ENCODE data around the gene STARD5. TPM values are rescaled to one million over a fixed set of nuclear protein-coding genes. Genes with fewer than 3 reads are reported as not detected.
"Not testable (repeated sequence)": the region's sequence is repeated elsewhere in the genome, so short reads cannot be mapped to it uniquely, and the experiment has no call there.

STARD5 gene
- total RNA-seq, 1 donor from 2014 or later, result 5.3 TPM

DNA sequence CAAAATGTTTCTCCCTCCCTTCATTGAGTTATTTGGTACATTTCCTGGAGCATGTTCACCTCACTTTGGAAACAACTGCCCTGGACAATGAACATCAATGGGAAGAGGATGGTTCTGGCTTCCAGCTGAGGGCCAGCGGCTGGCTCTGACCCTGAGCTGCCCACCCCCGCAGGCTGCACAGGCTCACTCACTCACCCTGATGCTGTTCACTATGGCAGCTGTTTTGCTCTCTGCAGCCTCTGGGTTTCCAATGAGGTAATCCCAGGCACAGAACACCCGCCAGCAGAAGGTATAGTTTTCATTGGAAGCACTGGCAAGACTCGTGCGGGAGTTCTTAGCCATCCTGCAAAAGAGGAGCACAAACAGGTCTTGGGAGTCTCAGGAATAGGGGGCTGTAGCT lies 32.3 kb upstream of the STARD5 start:
- Mint-ChIP-seq H3K9me3 (ENCODE audit: low read depth) (peaks cover 5% of the 10 kb centered on the region), H3K36me3 (ENCODE audit: low read depth) (peaks cover 4% of the 10 kb centered on the region), H3K4me3 (ENCODE audit: unreplicated experiment) (no peak overlapping the region)

GRCh38 chr15:81351651-81352050 lies 27.7 kb upstream of the STARD5 start:
- no peak for DNase-seq (ENCODE audit: low spot score)
- Mint-ChIP-seq H3K9me3 (ENCODE audit: low read depth) (no peaks in the 10 kb centered on the region), H3K27ac (ENCODE audit: unreplicated experiment) (no peak overlapping the region), H3K4me3 (ENCODE audit: unreplicated experiment) (no peak overlapping the region), H3K4me1 (ENCODE audit: low read depth) (no peaks in the 10 kb centered on the region), H3K36me3 (ENCODE audit: low read depth) (no peaks in the 10 kb centered on the region), H3K27me3 (ENCODE audit: low read depth) (peaks cover 8% of the 10 kb centered on the region)
- no peak for TF ChIP-seq CTCF (IDR thresholded peaks at IDR 0.05)

More for the DNA sequence above, 32.3 kb upstream of the STARD5 start:
- Mint-ChIP-seq H3K27me3 (ENCODE audit: low read depth) (peaks cover 18% of the 10 kb centered on the region), H3K27ac (ENCODE audit: unreplicated experiment) (no peak overlapping the region), H3K4me1 (ENCODE audit: low read depth) (no peaks in the 10 kb centered on the region)
- no peak for DNase-seq (ENCODE audit: low spot score)
- TF ChIP-seq CTCF (IDR thresholded peaks at IDR 0.05), result no peak

DNA sequence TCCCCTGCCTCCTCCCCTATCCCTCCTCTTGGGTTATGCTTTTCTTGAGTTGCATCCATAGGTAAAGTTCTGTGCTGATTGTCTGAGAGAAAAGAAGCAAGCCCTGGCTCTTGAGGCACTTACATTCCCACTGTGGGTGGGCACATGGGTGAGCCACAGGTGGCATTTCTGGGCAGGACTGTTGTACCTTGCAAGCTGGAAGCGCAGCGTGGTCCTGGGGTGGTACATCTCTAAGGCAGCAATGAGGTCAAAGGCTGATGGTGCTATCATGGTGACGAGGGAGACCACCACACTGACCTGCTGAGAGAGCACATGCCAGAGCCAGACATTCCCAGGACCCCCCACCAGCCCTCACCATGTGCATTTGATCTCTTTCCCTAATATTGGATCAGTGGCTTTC lies 25.3 kb upstream of the STARD5 start:
- H3K27me3 Mint-ChIP-seq (ENCODE audit: low read depth), result peaks cover 9% of the 10 kb centered on the region
- no peaks in the 10 kb centered on the region for H3K36me3 Mint-ChIP-seq (ENCODE audit: low read depth)
- no peaks in the 10 kb centered on the region for H3K4me1 Mint-ChIP-seq (ENCODE audit: low read depth)
- H3K27ac Mint-ChIP-seq (ENCODE audit: unreplicated experiment), result no peak overlapping the region
- TF ChIP-seq CTCF (IDR thresholded peaks at IDR 0.05), result no peak
- no peaks in the 10 kb centered on the region for H3K9me3 Mint-ChIP-seq (ENCODE audit: low read depth)
- no peak for DNase-seq (ENCODE audit: low spot score)
- H3K4me3 Mint-ChIP-seq (ENCODE audit: unreplicated experiment), result no peak overlapping the region

DNA sequence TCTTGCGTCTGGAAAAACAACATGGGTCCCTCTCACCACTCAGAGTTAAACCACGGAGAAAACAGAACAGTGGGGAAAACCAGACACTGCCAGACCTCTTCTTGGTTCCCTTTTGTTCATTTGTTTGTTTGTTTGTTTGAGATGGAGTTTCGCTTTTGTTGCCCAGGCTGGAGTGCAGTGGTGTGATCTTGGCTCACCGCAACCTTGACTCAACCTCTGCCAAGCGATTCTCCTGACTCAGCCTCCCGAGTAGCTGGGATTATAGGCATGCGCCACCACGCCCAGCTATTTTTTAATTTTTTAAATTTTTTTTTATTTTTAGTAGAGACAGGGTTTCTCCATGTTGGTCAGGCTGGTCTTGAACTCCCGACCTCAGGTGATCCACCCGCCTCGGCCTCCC lies 24.8 kb upstream of the STARD5 start:
- not testable (repeated sequence) for H3K4me1 Mint-ChIP-seq (ENCODE audit: low read depth); H3K9me3 Mint-ChIP-seq (ENCODE audit: low read depth); DNase-seq (ENCODE audit: low spot score); H3K36me3 Mint-ChIP-seq (ENCODE audit: low read depth); H3K27me3 Mint-ChIP-seq (ENCODE audit: low read depth); H3K4me3 Mint-ChIP-seq (ENCODE audit: unreplicated experiment); H3K27ac Mint-ChIP-seq (ENCODE audit: unreplicated experiment)

DNA sequence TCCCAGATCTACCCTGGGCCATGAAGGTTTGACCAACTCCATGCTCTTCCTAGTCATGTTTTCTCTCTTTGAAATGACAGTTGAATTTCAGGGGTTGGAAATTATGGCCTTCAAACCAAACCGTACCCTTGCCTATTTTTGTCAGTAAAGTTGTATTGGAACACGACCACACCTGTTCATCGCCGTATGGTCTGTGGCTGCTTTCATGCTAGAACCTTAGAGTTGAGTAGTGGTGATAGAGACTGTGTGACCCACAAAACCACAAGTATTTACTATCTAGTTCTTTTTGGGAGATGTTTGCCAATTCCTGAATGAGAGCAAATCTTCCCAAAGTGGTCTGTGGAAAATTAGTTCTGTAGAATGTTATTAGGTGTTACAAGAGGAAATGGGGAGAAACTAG lies 24.0 kb upstream of the STARD5 start:
- no peak for TF ChIP-seq CTCF (IDR thresholded peaks at IDR 0.05)
- no peaks in the 10 kb centered on the region for H3K9me3 Mint-ChIP-seq (ENCODE audit: low read depth)
- no peak for DNase-seq (ENCODE audit: low spot score)
- H3K36me3 Mint-ChIP-seq (ENCODE audit: low read depth), result no peaks in the 10 kb centered on the region
- peaks cover 7% of the 10 kb centered on the region for H3K27me3 Mint-ChIP-seq (ENCODE audit: low read depth)
- no peaks in the 10 kb centered on the region for H3K4me1 Mint-ChIP-seq (ENCODE audit: low read depth)
- H3K4me3 Mint-ChIP-seq (ENCODE audit: unreplicated experiment), result no peak overlapping the region
- H3K27ac Mint-ChIP-seq (ENCODE audit: unreplicated experiment), result no peak overlapping the region

DNA sequence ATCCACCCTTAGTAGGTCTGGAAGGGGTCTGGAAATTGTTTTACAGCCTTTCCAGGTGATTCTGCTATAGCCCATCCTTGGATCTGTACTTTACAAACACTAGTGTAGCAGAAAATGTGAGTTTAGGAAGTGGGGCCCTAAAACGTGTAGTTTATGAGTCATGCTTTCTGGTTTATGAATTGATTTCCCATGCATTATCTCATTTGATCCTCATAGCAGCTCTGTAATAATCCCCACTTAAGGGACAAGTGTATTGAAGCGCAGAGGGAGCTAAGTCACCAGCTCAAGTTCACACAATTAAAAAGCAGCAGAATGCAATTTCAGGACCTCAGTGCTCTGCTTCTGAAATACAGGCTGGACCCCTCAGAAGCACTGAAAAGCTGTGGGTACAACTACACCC lies 22.7 kb upstream of the STARD5 start:
- Mint-ChIP-seq H3K27me3 (ENCODE audit: low read depth) (peaks cover 4% of the 10 kb centered on the region), H3K4me3 (ENCODE audit: unreplicated experiment) (no peak overlapping the region), H3K36me3 (ENCODE audit: low read depth) (no peaks in the 10 kb centered on the region), H3K4me1 (ENCODE audit: low read depth) (no peaks in the 10 kb centered on the region), H3K9me3 (ENCODE audit: low read depth) (no peaks in the 10 kb centered on the region), H3K27ac (ENCODE audit: unreplicated experiment) (no peak overlapping the region)
- DNase-seq (ENCODE audit: low spot score), result no peak
- TF ChIP-seq CTCF (IDR thresholded peaks at IDR 0.05), result no peak

Measured in chondrocyte (in vitro differentiated cells).